Hepatocyte (in vitro differentiated cells): ENCODE results near the gene FGF4.

ENCODE experiments used
- EZH2 ChIP-seq: fragments of 200-600 bp; sonication (generic); IDR thresholded peaks from 2 replicates; pipeline ENCODE4 v1.6.1; 2016; ENCODE audit warnings: antibody characterized with exemption, mild to moderate bottlenecking, borderline replicate concordance
- EZH2phosphoT487 ChIP-seq: fragments of 200-600 bp; sonication (generic); IDR thresholded peaks from one replicate; pipeline ENCODE4 v1.6.1; 2018; ENCODE audit warnings: antibody characterized with exemption, mild to moderate bottlenecking, low read depth, moderate library complexity; ENCODE audit not compliant: unreplicated experiment, severe bottlenecking
- TF ChIP-seq, protein P1 (sequence below): fragments of 200-600 bp; sonication (generic); IDR thresholded peaks from 2 replicates; pipeline ENCODE4 v1.5.1; 2016; ENCODE audit warnings: antibody characterized with exemption, mild to moderate bottlenecking; ENCODE audit not compliant: poor library complexity

DNA sequence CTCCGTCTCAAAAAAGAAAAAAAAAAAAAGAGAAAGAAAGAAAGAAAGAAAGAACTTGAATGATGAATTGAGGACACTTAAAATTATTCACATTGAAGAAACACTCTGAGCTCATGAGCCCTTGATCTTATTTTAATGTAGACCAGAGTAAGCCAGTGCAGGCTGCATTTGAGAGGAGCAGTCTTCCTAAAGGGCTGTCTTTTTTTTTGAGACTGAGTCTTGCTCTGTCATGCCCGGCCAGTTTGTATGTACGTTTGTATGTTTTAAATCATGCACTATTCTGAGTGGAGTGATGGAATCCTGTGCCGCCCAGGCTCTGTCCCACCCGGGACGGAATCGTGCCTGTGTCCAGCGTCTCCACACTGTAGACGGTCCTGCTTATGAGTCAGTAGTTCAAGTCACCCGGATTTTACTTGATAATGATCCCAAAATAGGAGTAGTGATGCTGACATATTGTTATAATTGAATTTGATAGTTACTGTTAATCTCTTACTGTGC lies 9.6 kb downstream of the FGF4 start:
- TF ChIP-seq, protein P1, sequence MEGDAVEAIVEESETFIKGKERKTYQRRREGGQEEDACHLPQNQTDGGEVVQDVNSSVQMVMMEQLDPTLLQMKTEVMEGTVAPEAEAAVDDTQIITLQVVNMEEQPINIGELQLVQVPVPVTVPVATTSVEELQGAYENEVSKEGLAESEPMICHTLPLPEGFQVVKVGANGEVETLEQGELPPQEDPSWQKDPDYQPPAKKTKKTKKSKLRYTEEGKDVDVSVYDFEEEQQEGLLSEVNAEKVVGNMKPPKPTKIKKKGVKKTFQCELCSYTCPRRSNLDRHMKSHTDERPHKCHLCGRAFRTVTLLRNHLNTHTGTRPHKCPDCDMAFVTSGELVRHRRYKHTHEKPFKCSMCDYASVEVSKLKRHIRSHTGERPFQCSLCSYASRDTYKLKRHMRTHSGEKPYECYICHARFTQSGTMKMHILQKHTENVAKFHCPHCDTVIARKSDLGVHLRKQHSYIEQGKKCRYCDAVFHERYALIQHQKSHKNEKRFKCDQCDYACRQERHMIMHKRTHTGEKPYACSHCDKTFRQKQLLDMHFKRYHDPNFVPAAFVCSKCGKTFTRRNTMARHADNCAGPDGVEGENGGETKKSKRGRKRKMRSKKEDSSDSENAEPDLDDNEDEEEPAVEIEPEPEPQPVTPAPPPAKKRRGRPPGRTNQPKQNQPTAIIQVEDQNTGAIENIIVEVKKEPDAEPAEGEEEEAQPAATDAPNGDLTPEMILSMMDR = no peak
- TF ChIP-seq EZH2 (no peak), EZH2phosphoT487 (no peak)
